OCI-LY3 (cell line): ENCODE results near the gene RARRES2.

Source experiments
- H2AFZ ChIP-seq: fragments of 200-600, 300-600 bp; shearing (Covaris generic); 2 replicates; pipeline ENCODE4 v1.6.0; 2014; ENCODE audit warnings: antibody characterized with exemption, low read depth, low read length
- H3K27ac ChIP-seq: fragments of 200-600, 300-600 bp; sonication (generic); 2 replicates; pipeline ENCODE4 v1.5.1; 2014; ENCODE audit warnings: mild to moderate bottlenecking, low read length, moderate library complexity, mixed read lengths
- H3K27me3 ChIP-seq: fragments of 200-600, 300-600 bp; sonication (generic); 2 replicates; pipeline ENCODE4 v1.6.1; 2014; ENCODE audit warnings: low read depth, low read length, mixed read lengths
- H3K36me3 ChIP-seq: fragments of 200-600, 300-600 bp; sonication (generic); replicated peaks from 2 replicates; pipeline ENCODE3; 2014; ENCODE audit warnings: low read depth, low read length, mixed read lengths
- H3K4me1 ChIP-seq: fragments of 300-600, 200-600 bp; sonication (generic); 2 replicates; pipeline ENCODE4 v1.6.1; 2014; ENCODE audit warnings: low read length, mixed read lengths
- H3K4me2 ChIP-seq: fragments of 200-600, 300-600 bp; sonication (generic); 2 replicates; pipeline ENCODE4 v1.6.1; 2014; ENCODE audit warnings: low read length, mixed read lengths
- H3K4me3 ChIP-seq: fragments of 300-600, 200-600 bp; sonication (generic); 2 replicates; pipeline ENCODE4 v1.5.1; 2014; ENCODE audit warnings: antibody characterized with exemption, mild to moderate bottlenecking, low read length, moderate library complexity
- H3K79me2 ChIP-seq: fragments of 300-600, 200-600 bp; shearing (Covaris generic); 2 replicates; pipeline ENCODE4 v1.6.1; 2014; ENCODE audit warnings: mild to moderate bottlenecking, low read length, mixed read lengths
- H3K9ac ChIP-seq: fragments of 300-600, 200-600 bp; shearing (Covaris generic); 2 replicates; pipeline ENCODE4 v1.6.0; 2014; ENCODE audit warnings: mild to moderate bottlenecking, low read length, moderate library complexity
- H3K9me3 ChIP-seq: fragments of 200-600, 300-600 bp; shearing (Covaris generic); 2 replicates; pipeline ENCODE4 v1.6.1; 2014; ENCODE audit warnings: low read length, mixed read lengths; ENCODE audit not compliant: insufficient read depth
- H4K20me1 ChIP-seq: fragments of 200-600, 300-600 bp; sonication (generic); 2 replicates; pipeline ENCODE4 v1.6.1; 2016; ENCODE audit warnings: low read length, mixed read lengths; ENCODE audit not compliant: insufficient read depth
- CTCF ChIP-seq: fragments of 200-600, 300-600 bp; sonication (generic); IDR thresholded peaks from 2 replicates; pipeline ENCODE4 v1.5.1; 2014; ENCODE audit warnings: antibody characterized with exemption, low read length, low read depth
- EZH2phosphoT487 ChIP-seq: fragments of 200-600 bp; shearing (Covaris generic); IDR thresholded peaks from 2 replicates; pipeline ENCODE4 v1.6.1; 2018; ENCODE audit warnings: antibody characterized with exemption, mixed run types, low read depth

The RARRES2 gene

GRCh38 chr7:150359622-150360362 is 18.4 kb upstream of the RARRES2 start:
- TF ChIP-seq CTCF (no peak), EZH2phosphoT487 (no peak)
- Histone ChIP-seq H3K4me2 (no peak overlapping the region), H3K36me3 (no peaks in the 10 kb centered on the region), H4K20me1 (no peaks in the 10 kb centered on the region), H3K79me2 (no peaks in the 10 kb centered on the region), H3K4me3 (no peak overlapping the region), H2AFZ (no peak overlapping the region), H3K27ac (no peak overlapping the region), H3K9me3 (no peaks in the 10 kb centered on the region), H3K9ac (no peak overlapping the region), H3K4me1 (peaks cover 80% of the 10 kb centered on the region), H3K27me3 (no peaks in the 10 kb centered on the region)

- Histone ChIP-seq H3K4me3 (no peak overlapping the region), H3K4me2 (no peak overlapping the region), H3K9ac (no peak overlapping the region), H3K27ac (no peak overlapping the region), H3K9me3 (no peaks in the 10 kb centered on the region), H3K79me2 (no peaks in the 10 kb centered on the region), H4K20me1 (no peaks in the 10 kb centered on the region), H2AFZ (no peak overlapping the region), H3K36me3 (no peaks in the 10 kb centered on the region), H3K4me1 (peaks cover 73% of the 10 kb centered on the region), H3K27me3 (no peaks in the 10 kb centered on the region)
- TF ChIP-seq CTCF (no peak), EZH2phosphoT487 (no peak)
Observed at GRCh38 chr7:150358988-150359621, 17.7 kb upstream of the RARRES2 start.

GRCh38 chr7:150358433-150358832 is 17.0 kb upstream of the RARRES2 start:
- H3K79me2 ChIP-seq: no peaks in the 10 kb centered on the region
- peaks cover 66% of the 10 kb centered on the region for H3K4me1 ChIP-seq
- no peak for TF ChIP-seq EZH2phosphoT487
- no peak for TF ChIP-seq CTCF
- H3K36me3 ChIP-seq: no peaks in the 10 kb centered on the region
- H3K9ac ChIP-seq: no peak overlapping the region
- H3K27me3 ChIP-seq: no peaks in the 10 kb centered on the region
- H3K4me2 ChIP-seq: peak overlapping the region; percentile 85
- peak overlapping the region; percentile 71 for H3K27ac ChIP-seq
- H4K20me1 ChIP-seq: no peaks in the 10 kb centered on the region
- no peak overlapping the region for H3K4me3 ChIP-seq
- H2AFZ ChIP-seq: no peak overlapping the region
- no peaks in the 10 kb centered on the region for H3K9me3 ChIP-seq

- no peaks in the 10 kb centered on the region for H4K20me1 ChIP-seq
- H2AFZ ChIP-seq: peak overlapping the region; percentile 94
- H3K4me3 ChIP-seq: peak overlapping the region; percentile 55
- peaks cover 61% of the 10 kb centered on the region for H3K4me1 ChIP-seq
- no peaks in the 10 kb centered on the region for H3K36me3 ChIP-seq
- H3K27ac ChIP-seq: peak overlapping the region; percentile 71
- TF ChIP-seq EZH2phosphoT487 (no peak), CTCF (no peak; the same call in 1 of the 2 replicates)
- no peaks in the 10 kb centered on the region for H3K9me3 ChIP-seq
- no peaks in the 10 kb centered on the region for H3K27me3 ChIP-seq
- peak overlapping the region; percentile 85 for H3K4me2 ChIP-seq
- H3K79me2 ChIP-seq: no peaks in the 10 kb centered on the region
- H3K9ac ChIP-seq: peak overlapping the region; percentile 53
Observed at GRCh38 chr7:150357771-150358427, 16.5 kb upstream of the RARRES2 start.
